ENCODE data around the gene RCAN2. TPM values are rescaled to one million over a fixed set of nuclear protein-coding genes. Genes with fewer than 3 reads are reported as not detected.
"Not testable (repeated sequence)": the region's sequence is repeated elsewhere in the genome, so short reads cannot be mapped to it uniquely, and the experiment has no call there.

Gene RCAN2
- total RNA-seq, 1 donor from 2014 or later, result 0.07 TPM

- DNase-seq (ENCODE audit: low read depth, low spot score), result no peak
Measured at GRCh38 chr6:46390153-46390876, 100.9 kb downstream of the RCAN2 start.

DNA sequence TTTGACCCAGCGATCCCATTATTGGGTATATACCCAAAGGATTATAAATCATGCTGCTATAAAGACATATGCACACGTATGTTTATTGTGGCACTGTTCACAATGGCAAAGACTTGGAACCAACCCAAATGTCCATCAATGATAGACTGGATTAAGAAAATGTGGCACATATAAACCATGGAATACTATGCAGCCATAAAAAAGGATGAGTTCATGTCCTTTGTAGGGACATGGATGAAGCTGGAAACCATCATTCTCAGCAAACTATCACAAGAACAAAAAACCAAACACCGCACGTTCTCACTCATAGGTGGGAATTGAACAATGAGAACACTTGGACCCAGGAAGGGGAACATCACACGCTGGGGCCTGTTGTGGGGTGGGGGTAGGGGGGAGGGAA is 103.5 kb downstream of the RCAN2 start:
- not testable (repeated sequence) for DNase-seq (ENCODE audit: low read depth, low spot score)

- no peak for DNase-seq (ENCODE audit: low read depth, low spot score)
Measured at GRCh38 chr6:46381579-46381978, 109.7 kb downstream of the RCAN2 start.

- no peak for DNase-seq (ENCODE audit: low read depth, low spot score)
Measured at GRCh38 chr6:46381057-46381456, 110.2 kb downstream of the RCAN2 start.

- DNase-seq (ENCODE audit: low read depth, low spot score), result no peak
Measured at GRCh38 chr6:46380152-46380807, 111.0 kb downstream of the RCAN2 start.

DNA sequence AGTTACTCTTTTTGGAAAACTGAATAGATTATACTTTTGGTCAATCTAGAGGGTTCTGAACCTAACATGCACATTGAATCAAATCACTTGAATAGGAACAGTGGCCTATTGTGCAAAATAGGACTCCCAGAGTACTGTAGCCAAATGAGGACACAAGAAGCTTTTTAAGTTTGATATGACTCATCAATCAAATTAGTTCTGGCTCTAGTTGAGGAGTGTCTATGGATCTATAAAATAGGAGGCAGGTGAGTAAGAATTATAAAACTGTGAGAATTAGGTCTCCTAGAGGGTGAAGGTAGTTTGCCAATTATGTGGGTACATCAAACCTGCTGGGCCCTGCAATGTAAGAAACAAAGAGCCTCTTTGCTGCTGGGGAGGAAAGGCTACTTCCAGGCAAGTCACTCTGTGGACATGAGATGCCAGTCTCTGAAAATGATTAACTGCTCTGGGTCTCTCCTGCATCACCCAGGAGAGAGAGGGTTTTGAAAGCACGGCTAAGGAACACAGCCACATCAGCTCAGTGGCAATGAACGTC is 112.3 kb downstream of the RCAN2 start:
- DNase-seq (ENCODE audit: low read depth, low spot score), result no peak

GRCh38 chr6:46378161-46378881 is 112.9 kb downstream of the RCAN2 start:
- no peak for DNase-seq (ENCODE audit: low read depth, low spot score)

GRCh38 chr6:46377209-46377608 is 114.0 kb downstream of the RCAN2 start:
- DNase-seq (ENCODE audit: low read depth, low spot score), result no peak

GRCh38 chr6:46376562-46377061 is 114.6 kb downstream of the RCAN2 start:
- DNase-seq (ENCODE audit: low read depth, low spot score), result no peak

GRCh38 chr6:46370622-46371021 is 120.6 kb downstream of the RCAN2 start:
- DNase-seq (ENCODE audit: low read depth, low spot score), result no peak

DNA sequence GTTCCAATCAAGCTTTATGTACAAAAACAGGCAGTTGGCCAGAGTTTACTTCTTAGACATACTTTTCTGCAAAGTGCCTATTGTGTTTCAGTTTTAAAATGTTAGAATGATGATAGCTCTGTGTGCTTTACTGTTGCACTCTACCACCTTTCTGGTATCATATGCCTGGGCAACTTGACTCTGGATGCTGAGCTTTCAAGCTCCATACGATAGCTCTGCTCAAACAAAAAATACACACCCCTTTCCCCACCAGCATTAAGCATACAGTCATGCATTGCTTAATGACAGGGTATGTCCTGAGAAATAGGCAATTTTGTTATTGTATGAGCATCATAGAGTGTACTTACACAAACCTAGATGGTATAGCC is 123.1 kb downstream of the RCAN2 start:
- DNase-seq (ENCODE audit: low read depth, low spot score), result no peak

- no peak for DNase-seq (ENCODE audit: low read depth, low spot score)
Measured at GRCh38 chr6:46367354-46368168, 123.7 kb downstream of the RCAN2 start.

DNA sequence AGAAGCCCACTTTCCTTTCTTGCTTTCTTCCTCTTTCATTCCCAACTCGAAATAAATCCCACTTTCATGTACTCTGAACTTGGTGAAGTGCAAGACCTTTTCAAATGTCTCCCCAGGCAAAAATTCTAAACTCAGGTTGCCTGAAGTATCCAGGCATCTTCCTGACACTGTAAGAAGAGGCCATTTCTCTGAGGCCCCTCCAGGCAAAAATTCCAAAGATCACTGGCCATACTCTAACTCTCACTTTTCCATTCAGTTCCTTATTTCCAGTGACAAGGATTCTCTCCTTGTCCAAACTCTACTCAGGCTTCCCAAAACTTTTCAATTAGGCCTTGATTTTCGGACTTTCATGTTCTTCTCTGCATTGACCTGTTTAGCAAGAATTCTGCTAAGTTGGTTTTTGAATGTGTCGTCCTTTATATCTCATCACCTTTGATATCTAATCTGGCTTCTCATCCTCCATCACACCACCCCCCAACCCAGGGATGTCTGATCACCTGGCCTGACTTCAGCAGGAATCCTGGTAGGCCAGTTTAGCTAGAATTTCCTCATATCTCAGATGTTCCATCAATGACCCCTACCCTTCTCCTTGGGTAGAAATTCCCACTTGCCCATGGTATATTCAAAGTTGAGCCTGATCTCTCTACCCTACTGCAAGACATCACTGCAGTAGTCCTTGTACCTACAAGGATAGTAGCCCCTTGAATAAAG is 124.9 kb downstream of the RCAN2 start:
- no peak for DNase-seq (ENCODE audit: low read depth, low spot score)

DNA sequence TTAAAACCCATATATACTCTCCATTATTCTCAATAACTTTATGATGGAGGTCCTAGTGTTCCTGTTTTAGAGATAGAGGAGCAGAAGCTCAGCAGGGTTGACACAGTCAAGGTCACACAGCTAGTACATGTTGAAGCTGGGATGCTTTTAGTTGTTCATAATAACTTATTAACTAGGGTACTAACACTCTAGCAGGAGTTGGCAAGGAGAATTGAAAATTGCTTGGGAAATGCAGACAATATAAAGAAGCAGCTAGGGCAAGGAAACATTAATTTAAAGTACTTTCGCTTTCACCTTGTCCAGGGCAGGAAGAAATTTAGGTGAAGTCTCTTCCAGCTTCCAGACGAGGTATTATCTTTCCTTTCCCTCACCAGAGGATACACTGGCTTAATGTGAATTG is 133.7 kb downstream of the RCAN2 start:
- no peak for DNase-seq (ENCODE audit: low read depth, low spot score)

DNA sequence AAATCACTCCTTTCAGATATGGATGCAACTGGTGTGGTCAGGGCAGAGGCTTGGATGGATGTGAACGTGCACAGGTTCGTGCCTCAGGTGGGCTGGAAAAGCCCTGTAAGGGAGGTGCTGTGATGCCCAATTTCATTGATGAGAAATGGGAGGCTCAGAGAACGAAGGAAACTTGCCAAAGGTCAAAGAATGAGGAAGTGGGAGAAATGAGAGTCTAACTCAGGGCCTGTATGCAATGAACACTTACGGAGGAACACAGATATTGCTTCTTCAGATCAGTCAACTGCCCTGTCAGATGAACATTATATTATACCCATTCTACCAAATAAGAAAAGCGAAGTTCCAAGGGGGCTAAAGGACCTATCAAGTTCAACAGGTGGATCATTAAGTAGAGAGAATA is 134.7 kb downstream of the RCAN2 start:
- no peak for DNase-seq (ENCODE audit: low read depth, low spot score)

DNA sequence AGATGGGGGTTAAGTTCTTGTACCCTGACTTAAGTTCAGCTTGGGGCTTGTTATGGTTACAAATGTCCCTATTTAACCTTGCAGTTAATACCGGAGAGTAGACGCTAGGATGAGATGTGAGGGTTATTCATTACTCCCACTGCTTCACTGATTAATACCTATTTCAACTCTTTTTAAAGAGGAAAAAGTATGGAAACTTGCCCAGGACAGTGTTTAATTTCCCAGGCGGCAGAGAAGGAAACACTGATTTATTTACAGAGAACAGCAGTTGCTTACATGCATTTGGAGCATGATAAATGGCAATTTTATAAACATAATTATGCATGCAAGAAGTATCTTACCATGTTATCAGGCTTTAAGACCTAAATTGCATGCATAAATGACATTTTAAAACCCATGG is 137.7 kb downstream of the RCAN2 start:
- no peak for DNase-seq (ENCODE audit: low read depth, low spot score)

- DNase-seq (ENCODE audit: low read depth, low spot score), result no peak
Measured at GRCh38 chr6:46352541-46353268, 138.5 kb downstream of the RCAN2 start.

GRCh38 chr6:46350714-46351113 is 140.5 kb downstream of the RCAN2 start:
- no peak for DNase-seq (ENCODE audit: low read depth, low spot score)

- no peak for DNase-seq (ENCODE audit: low read depth, low spot score)
Measured at GRCh38 chr6:46347669-46348068, 143.6 kb downstream of the RCAN2 start.

DNA sequence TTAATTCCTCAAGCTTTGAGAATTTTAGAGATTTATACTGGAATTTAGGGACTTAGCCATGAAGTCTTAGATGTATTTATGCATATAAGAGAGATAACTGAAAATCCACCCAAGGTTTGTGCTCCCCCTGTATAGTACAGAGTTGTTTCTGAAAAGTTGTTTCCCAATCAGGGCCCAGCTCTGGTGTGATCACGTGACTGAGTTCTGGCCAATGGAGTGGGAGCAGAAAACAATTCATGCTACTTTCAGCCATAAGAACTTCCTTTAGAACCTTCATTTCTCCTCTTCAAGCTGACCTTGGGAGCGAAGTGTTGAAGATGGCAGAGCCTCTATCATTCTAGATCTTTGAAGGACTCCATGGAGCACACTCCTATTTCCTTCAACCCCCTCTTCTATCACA is 151.0 kb downstream of the RCAN2 start:
- no peak for DNase-seq (ENCODE audit: low read depth, low spot score)
